Lung (tissue), 12 donors: ENCODE data around the gene TCF12. TPM values are rescaled to one million over a fixed set of nuclear protein-coding genes. Genes with fewer than 3 reads are reported as not detected.

ENCODE experiments used
- ATAC-seq: fragments of 200-7000 bp; cut with Tn5 transposase; one replicate; pipeline ENCODE4 v1.9.1; 2020; ENCODE audit warnings: moderate number of reproducible peaks; ENCODE audit not compliant: insufficient read depth, low FRiP score
- DNase-seq, 3 donors: peaks; one replicate each; pipeline ENCODE4 v3.0.0-alpha.2; 2013 to 2017
- H3K27ac ChIP-seq, 2 donors: one replicate each; pipeline ENCODE4 v1.5.1; 2013; ENCODE audit warnings: mild to moderate bottlenecking in 2 of 2, moderate library complexity in 2 of 2, control low read depth in 1 of 2, inconsistent platforms in 1 of 2, low read depth in 1 of 2, low read length in 1 of 2
- H3K27me3 ChIP-seq, 3 donors: one replicate each; pipeline ENCODE4 v1.5.1; 2013; ENCODE audit warnings: low read length in 2 of 3; ENCODE audit not compliant: control insufficient read depth in 3 of 3, insufficient read depth in 3 of 3
- H3K36me3 ChIP-seq, 4 donors: one replicate each; pipeline ENCODE4 v1.5.1; 2013; ENCODE audit warnings: low read length in 4 of 4, mild to moderate bottlenecking in 1 of 4, moderate library complexity in 1 of 4; ENCODE audit not compliant: control insufficient read depth in 4 of 4, insufficient read depth in 4 of 4
- H3K4me1 ChIP-seq, 5 donors: one replicate each; pipeline ENCODE4 v1.5.1; 2013; ENCODE audit warnings: low read length in 5 of 5, mild to moderate bottlenecking in 2 of 5, moderate library complexity in 1 of 5; ENCODE audit not compliant: control insufficient read depth in 5 of 5, insufficient read depth in 5 of 5
- H3K4me3 ChIP-seq: one replicate; pipeline ENCODE4 v1.5.1; 2013; ENCODE audit warnings: mild to moderate bottlenecking, control low read depth, moderate library complexity
- H3K9ac ChIP-seq, 2 donors: one replicate each; pipeline ENCODE4 v1.5.1; 2013; ENCODE audit warnings: low read length in 2 of 2, control low read depth in 1 of 2; ENCODE audit not compliant: insufficient read depth in 1 of 2
- H3K9me3 ChIP-seq, 4 donors: one replicate each; pipeline ENCODE4 v1.5.1; 2013; ENCODE audit warnings: low read length in 3 of 4, mild to moderate bottlenecking in 1 of 4, moderate library complexity in 1 of 4; ENCODE audit not compliant: control insufficient read depth in 4 of 4, insufficient read depth in 3 of 4
- CTCF ChIP-seq: IDR thresholded peaks from 2 replicates; pipeline ENCODE4 v1.5.1; 2012; ENCODE audit warnings: mild to moderate bottlenecking; ENCODE audit errors: control extremely low read depth, extremely low read depth
- WGBS, 2 donors: extraction: QIAGEN DNeasy Blood & Tissue Kit; methylation state at CpG; one replicate each; pipeline ENCODE4 v1.1.7; 2013; 5-methylcytosine and 5-hydroxymethylcytosine counted together
- polyA plus RNA-seq, 2 donors: library from polyadenylated mRNA; stranded (reverse); fragments of 200-250 nt; gene quantifications; one replicate each; pipeline ENCODE4 v1.2.1, GENCODE V29; 2013
- total RNA-seq, 2 donors: library from RNA; depleted of rRNA in 1 of 2; stranded (reverse); fragments of >200 nt in 1 of 2; gene quantifications; one replicate each; pipeline ENCODE4 v1.2.1, GENCODE V29; 2014 to 2021
- donor health status: control.
- donor health status: control.
- donor health status: Bipolar disorder and iron deficiency.
- donor health status: healthy.
- donor health status: DM: yes; HTN: yes; CAD: no.

TCF12 gene
- total and polyA plus RNA-seq, 4 donors: 9.6 to 314 (median 56.3) TPM

DNA sequence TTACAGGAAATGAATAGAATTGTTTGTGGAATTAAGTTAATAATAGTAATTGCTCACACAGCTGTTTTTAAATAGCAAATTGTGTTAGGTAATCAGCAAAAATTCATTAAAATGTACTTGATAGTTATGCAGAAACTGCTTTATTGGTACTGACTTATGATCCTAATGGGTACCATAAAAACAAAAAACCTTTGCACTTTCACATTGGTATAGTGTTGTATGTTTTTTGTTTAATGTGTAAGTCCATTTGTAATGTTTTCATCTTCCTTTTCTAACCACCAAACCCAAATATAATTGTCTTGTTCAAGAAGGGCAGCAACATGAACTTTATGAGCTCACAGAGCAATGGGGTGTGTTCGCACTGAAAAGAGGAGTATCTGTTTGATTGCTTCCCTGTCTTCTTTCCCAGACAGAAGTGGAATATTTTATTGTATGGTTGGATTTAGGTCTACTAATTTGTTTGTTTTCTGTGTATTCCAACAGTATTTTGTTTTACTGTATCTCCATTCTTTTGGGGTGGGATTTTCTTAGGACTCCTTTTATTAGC, 135.8 kb downstream of the TCF12 start:
- Histone ChIP-seq H3K27ac (no peak overlapping the region), H3K36me3 (no peaks in the 10 kb centered on the region), H3K27me3 (no peaks in the 10 kb centered on the region), H3K4me3 (no peak overlapping the region), H3K9me3 (no peaks in the 10 kb centered on the region), H3K4me1 (peaks cover 0 to 26% (median 9%) of the 10 kb centered on the region in 5 donors), H3K9ac (no peak overlapping the region)
- 87 to 97% methylated on average over 1 of the region's 1 CpG for WGBS, 2 donors
- no peak for TF ChIP-seq CTCF
- ATAC-seq: no peak
- peak in 2 of 3 donors; percentile 23 to 29 for DNase-seq

GRCh38 chr15:57056357-57056756, 137.9 kb downstream of the TCF12 start:
- no peaks in the 10 kb centered on the region for H3K36me3 ChIP-seq
- ATAC-seq (no peak), DNase-seq (no peak)
- no peaks in the 10 kb centered on the region for H3K9me3 ChIP-seq
- 97% methylated on average over 7 of the region's 7 CpGs for WGBS, 2 donors
- H3K4me1 ChIP-seq: peaks cover 0 to 31% (median 9%) of the 10 kb centered on the region in 5 donors
- no peak overlapping the region for H3K4me3 ChIP-seq
- no peaks in the 10 kb centered on the region for H3K27me3 ChIP-seq
- TF ChIP-seq CTCF: no peak
- no peak overlapping the region for H3K27ac ChIP-seq
- no peak overlapping the region for H3K9ac ChIP-seq

GRCh38 chr15:57057134-57057930, 138.9 kb downstream of the TCF12 start:
- Histone ChIP-seq H3K9me3 (no peaks in the 10 kb centered on the region), H3K4me3 (no peak overlapping the region), H3K27ac (no peak overlapping the region), H3K27me3 (no peaks in the 10 kb centered on the region), H3K9ac (no peak overlapping the region), H3K36me3 (no peaks in the 10 kb centered on the region), H3K4me1 (peaks cover 0 to 32% (median 9%) of the 10 kb centered on the region in 5 donors)
- ATAC-seq: no peak
- no peak for TF ChIP-seq CTCF
- WGBS, 2 donors: 64 to 77% methylated on average over 3 of the region's 3 CpGs
- DNase-seq: no peak
